Stimulated activated CD4-positive, alpha-beta T cell treated with anti-CD3 and anti-CD28 coated beads, Interleukin-12 subunit alpha, Interleukin-12 subunit beta, amount 100 ng/mL, for 4 hours (primary cell): Measurements from ENCODE around the gene LINC01488.

Experiments
- DNase-seq: peaks from one replicate; pipeline ENCODE4 v3.0.0-alpha.2; 2020

Gene LINC01488

GRCh38 chr11:69533296-69534165 is 52.1 kb downstream of the LINC01488 start:
- no peak for DNase-seq

GRCh38 chr11:69534166-69534530 is 52.7 kb downstream of the LINC01488 start:
- DNase-seq: no peak

GRCh38 chr11:69535908-69536307 is 54.4 kb downstream of the LINC01488 start:
- DNase-seq: no peak

GRCh38 chr11:69536406-69536805 is 54.9 kb downstream of the LINC01488 start:
- DNase-seq: no peak

GRCh38 chr11:69537126-69537525 is 55.7 kb downstream of the LINC01488 start:
- DNase-seq: no peak

- no peak for DNase-seq
Measured at GRCh38 chr11:69537855-69538640, 56.6 kb downstream of the LINC01488 start.

- DNase-seq: no peak
Measured at GRCh38 chr11:69538854-69539253, 57.4 kb downstream of the LINC01488 start.

GRCh38 chr11:69539416-69540117 is 58.1 kb downstream of the LINC01488 start:
- DNase-seq: no peak

GRCh38 chr11:69540118-69541000 is 58.9 kb downstream of the LINC01488 start:
- no peak for DNase-seq

GRCh38 chr11:69541001-69541285 is 59.5 kb downstream of the LINC01488 start:
- no peak for DNase-seq

- no peak for DNase-seq
Measured at GRCh38 chr11:69541501-69542313, 60.2 kb downstream of the LINC01488 start.

GRCh38 chr11:69542314-69543168 is 61.1 kb downstream of the LINC01488 start:
- no peak for DNase-seq
